Epidermal melanocyte (primary cell): ENCODE data around the gene NUDC.
"Not testable (repeated sequence)": the region's sequence is repeated elsewhere in the genome, so short reads cannot be mapped to it uniquely, and the experiment has no call there.

Source experiments
- DNase-seq: peaks from one replicate; pipeline ENCODE4 v3.0.0; 2011; ENCODE audit warnings: low spot score; ENCODE audit not compliant: insufficient read length

NUDC gene

DNA sequence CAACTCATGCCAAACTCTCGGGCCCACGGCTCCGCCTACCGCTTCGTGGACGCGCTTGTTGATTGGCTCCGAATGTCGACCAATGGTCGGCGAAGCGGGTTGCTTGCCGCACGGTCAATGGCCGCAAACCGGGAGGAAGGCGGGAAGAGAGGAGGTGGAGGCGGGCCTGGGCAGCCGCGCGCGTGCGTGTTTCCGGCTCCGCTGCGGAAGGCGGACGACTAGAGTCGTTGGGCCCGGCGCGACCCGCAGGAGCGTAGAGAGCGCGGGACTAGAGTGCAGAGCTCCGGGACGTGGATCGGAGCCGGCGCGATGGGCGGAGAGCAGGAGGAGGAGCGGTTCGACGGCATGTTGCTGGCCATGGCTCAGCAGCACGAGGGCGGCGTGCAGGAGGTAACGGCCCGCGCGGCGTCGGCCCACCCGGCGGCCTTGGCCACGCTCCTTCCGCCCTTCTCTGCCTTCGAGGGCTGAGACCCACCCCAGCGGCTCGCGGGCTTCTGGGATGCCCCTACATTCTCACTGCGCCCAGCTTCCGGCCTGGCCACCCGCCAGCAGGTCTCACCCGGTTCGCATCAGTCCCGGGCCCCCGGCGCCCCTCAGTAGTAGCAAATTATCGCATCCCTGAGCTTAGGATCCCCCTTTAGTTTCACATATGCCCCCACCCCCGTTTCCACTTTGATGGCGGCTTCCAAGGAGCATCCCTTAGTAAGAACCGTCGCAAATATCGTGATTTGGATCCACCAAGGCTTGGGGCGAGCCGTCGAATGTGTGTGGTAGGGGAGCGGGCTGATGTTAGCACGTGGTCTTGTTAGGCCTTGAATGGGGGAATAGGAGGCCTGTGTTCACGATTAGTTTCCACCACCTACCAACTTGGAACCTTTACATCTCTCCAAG is at the start of gene NUDC:
Gene NUDC (plus strand): TSS at position 204 of the 891 bp plus-strand sequence. CDS start 106 bp downstream, at position 310.
- DNase-seq: peak; percentile 95

DNA sequence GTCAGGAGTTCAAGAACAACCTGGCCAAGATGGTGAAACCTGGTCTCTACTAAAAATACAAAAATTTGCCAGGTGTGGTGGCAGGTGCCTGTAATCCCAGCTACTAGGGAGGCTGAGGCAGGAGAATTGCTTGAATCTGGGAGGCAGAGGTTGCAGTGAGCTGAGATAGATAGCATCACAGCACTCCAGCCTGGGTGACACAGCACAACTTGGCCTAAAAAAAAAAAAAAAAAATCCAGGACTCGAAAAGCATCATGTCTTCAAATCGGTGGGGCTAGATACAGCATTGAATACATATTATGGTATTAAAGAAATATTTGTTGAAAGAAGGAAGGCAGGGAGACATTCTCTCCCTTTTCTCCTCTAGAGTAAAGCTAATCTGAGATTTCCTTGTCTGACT is 48.4 kb upstream of the NUDC start:
- not testable (repeated sequence) for DNase-seq

DNA sequence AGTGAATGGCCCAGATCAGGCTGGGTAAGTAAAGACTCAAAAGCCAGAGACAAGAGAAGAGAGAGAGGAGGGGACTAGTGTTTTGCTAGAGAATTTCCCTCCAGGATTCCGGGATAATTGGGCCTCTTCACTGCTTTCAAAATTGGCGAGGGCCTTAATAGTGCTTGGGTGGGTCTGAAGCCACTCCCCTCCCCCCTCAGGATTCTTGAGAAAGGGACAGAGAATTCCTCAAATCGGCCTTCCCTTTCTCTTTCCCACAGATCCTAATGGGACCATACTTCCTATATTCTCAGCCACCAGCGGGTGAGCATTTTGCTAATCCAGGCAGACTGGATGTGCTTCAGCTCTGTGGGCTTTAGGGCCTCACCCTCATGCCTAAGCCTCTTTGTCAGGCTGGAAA is 46.6 kb upstream of the NUDC start:
- DNase-seq: no peak

DNA sequence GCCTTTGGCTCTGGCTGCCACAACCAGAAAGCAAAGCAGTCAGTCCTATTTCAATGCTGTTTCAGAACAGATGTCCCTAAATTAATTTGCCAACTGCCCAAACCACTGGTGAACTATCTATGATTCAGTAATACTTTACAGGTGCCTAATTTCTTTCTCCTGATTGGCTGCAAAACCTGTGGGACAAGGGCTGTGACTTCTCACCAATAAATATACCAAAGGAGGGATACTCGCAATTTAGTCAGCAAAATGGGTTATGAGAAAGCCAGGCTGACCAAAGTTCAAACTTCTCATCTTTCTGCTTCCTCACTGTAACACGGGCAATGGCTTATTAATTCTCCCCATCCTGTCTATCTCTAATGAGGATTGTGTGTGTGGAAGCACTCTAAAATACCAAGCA is 44.2 kb upstream of the NUDC start:
- DNase-seq: no peak

DNA sequence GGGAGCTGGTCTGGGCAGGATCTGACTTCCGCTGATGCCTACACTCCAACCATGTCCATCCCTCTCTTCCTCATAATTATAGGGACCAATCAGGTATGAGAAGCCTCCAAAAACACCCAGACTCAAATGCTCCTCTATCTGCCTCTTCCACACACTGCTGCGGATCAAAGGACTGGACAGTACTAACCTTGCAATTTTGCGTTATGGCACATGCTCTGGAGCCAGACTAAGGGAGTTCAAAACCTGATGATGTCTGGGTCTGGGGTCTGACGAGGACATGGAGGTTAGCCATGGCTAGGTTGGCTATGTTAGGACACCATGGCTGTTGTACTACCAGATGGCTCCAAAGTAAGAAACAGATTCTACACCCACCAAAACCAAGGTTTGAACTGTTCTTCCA is 41.8 kb upstream of the NUDC start:
- no peak for DNase-seq

DNA sequence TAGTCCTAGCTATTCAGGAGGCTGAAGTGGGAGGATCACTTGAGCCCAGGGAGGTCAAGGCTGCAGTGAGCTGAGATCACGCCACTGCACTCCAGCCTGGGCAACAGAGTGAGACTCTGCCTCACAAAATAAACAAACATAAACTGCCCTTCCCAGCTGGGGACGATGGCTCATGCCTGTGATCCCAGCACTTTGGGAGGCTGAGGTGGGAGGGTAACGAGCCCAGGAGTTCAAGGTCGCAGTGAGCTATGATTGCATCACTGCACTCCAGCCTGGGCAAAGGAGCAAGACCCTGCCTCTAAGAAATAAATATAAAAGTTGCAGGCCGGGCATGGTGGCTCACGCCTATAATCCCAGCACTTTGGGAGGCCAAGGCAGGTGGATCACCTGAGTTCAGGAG is 39.9 kb upstream of the NUDC start:
- not testable (repeated sequence) for DNase-seq

DNA sequence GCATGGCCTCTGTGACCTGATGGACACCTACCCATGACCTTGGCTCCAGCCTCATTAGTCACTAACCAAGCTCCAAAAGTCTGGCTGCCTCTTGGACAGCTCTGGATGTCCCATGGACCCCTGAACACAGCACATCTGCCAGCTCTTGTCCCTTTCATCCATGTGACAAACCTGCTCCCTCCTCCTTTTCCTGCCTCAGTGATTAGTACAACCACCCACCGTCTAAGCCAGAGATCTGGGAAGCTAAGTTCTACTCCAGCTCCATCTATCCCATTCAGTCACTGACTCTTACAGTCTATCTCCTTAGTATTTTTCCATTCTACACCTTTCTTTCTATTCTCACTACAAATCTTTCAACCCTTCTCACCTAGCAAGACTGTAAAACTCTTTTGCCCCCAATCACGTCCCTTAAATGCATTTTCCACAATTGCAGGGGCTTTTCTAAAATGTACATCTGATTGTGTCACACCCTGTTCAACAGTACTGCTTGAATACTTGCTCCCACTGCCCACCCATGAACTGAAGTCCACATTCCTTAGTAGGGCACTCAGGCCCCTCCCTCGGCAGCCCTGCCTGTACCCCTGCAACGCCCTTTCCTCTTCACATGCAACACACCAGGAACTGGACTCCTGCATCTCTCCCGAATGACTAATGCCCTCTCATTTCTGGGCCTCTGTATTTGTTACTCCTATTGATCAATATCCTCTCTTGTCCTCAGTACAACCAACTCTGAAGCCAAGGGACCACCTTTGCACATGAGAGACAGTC is 38.7 kb upstream of the NUDC start:
- DNase-seq: no peak

DNA sequence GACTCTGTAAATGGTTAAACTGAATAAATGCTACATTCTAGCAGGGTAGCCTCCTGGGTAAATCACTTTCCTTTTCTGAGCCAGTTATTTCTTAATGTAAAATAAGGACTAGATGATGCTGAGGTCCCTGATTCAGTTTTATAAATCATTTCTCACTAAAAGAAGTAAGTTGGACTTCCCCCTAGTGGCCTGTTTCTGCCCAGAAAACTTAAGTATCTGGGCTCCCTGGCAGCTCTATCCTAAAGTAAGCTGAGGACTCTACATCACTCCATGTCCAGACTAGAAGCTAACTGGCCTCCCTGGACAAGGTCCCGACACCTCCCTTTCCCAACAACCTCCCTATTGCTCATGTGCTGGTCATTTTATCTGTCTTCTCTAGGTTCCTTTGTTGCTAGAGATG is 34.4 kb upstream of the NUDC start:
- DNase-seq: no peak

DNA sequence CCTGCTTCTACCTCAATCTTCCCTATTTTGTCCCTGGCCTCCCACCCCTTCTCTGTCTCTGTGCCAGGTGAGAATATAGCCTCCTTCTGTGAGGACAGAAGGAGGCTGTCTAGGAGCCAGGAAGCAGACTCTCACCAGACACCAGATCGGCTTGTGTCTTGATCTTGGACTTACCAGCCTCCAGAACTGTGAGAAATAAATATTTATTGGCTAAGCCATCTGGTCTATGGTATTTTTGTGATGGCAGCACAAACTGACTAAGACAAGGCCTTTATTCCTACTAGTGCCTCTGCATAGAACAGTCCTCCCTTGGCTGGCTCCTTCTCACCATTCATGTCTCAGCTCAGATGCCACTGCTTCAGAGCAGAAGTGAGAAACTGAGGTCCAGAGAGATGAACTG is 33.3 kb upstream of the NUDC start:
- DNase-seq: no peak

DNA sequence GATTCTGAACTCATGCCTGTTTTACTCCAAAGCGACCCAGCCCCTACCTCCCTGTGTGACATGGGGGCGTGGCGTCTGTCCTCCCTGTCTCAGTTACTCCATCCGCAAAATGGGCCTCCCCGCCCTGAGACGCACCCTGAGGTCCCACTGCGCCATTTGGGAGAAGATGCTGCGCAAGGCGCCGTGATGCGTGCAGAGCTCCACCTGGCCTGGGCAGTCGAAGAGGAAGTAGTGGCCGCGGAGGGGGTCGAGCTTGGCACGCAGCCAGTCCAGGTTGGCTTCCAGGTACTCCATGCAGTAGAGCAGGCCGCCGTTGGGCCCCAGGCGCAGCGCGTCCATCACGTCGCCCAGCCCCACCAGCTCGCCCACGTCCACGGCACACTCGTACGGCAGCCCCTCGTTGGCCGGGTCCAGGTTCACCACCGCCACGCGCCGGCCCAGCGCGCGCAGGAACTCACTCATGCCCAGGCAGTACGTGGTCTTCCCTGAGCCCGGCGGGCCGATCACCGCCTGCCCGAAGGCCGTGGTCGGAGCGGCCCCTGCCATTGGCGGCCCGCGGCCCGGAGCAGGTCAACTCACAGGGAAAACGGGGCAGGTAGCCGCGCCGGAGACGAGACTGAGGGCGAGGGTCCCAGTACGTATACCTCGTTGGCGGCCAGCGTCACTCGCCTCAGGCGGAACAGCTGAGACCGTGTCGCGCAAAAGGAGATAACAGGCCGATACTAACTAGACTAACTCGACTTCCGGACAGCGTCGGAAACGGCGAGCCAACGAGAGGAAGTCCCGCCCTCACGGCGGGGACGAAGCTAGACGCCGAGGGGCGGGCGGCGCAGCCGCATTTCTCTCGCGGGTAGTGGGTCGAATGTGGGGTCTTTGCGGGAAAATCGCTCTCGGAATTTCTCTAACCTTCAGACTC is 31.7 kb upstream of the NUDC start, which contains the start of gene GPN2:
Gene GPN2 (minus strand): TSS at position 733 of the 916 bp plus-strand sequence. CDS start 187 bp downstream, at position 546.
- peak; percentile 83 for DNase-seq

DNA sequence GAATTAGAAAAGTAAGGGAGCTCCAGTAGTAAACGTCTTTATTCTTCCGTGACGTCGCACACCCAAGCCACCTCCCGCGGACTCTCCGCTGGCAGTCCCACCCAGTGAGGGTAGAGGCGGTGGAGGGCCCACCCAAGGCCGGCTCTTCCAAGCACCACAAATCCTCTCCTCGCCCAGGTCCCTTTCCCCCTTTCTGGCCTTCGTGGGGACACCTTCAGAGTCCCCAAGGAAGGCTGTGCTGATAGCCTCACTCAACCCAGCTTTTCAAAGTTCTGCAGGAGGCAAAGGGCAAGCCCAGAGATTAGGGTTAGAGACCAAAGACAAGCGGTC is 31.1 kb upstream of the NUDC start:
- DNase-seq: no peak

DNA sequence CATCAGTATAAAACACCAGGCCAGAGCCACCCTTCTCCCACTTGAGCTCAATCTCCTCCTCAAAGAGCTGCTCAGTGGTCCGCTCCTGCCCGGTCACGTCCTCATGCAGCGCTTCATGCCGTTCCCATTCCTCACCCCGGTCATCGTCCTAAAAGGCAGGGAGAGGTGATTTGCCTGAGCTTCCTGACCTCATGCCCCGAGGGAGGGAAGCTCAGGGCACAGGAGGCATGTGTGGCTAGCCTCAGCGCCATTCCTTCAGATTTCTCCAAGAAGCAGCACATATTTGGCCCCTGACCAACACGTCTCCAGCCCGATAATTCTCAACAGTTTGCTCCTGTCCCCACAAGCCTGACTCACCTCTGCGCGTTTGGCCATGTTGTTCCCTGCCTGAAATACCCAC is 27.3 kb upstream of the NUDC start:
- DNase-seq: no peak

DNA sequence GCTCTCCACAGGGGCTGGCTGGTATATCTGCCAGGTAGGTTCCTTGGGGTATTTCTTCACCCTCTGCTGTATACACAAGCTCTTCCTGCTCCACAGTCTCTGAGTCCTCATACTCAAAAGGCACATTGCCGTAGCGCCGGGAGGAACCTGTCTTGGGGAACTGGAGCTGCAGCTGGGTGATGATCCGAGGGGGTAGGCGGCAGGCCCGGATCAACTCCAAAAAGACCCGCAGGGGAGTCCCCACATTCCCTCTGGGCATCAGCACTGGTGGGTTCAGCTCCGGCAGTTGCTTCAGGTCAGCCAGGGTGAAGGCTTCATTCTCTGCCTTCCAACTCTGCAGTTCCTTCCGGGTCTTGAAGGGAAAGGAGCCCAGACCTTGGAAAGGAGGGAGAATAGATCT is 24.2 kb upstream of the NUDC start:
- no peak for DNase-seq

DNA sequence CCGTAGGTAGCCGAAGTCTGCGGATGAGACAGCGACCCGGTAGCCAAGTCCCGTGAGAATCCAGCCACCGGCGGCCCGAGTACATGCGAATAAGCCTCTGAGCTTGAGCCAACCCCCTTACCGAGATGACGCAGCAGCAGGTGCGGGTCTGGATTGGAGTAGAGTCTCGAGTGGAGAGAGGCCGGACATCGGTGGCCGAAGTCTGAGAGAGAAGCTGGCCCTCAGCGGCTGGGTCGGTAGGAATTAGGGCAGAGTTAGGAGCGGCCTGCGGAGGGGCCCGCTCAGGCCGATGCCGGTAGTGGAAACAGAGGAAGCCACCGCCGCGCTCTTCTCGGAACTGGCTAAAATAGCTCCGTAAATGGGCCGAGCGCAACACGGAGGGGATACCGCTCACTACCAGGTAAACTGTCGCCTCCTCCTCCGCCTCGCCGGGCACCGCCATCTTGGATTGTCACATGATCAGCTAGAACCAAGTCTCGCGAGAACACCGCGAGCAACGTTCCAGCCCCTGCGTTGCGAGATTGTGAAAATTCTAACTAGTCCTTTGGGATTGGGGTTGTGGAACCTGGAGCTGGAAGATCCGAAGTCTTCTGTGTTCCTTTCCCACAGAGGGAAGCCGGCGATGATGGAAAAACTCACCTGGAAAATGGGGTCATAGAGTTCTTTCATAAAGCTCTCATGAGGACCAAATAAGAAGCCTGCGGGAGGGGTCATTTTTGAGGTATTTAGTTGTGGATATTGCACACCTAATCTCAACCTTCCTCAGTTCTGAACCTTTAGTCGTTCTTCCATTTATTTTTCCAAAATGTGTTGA is 21.3 kb upstream of the NUDC start, which contains the start of gene GPATCH3:
Gene GPATCH3 (minus strand): TSS at position 467 of the 814 bp plus-strand sequence. CDS start 25 bp downstream, at position 442.
- peak; percentile 95 for DNase-seq

DNA sequence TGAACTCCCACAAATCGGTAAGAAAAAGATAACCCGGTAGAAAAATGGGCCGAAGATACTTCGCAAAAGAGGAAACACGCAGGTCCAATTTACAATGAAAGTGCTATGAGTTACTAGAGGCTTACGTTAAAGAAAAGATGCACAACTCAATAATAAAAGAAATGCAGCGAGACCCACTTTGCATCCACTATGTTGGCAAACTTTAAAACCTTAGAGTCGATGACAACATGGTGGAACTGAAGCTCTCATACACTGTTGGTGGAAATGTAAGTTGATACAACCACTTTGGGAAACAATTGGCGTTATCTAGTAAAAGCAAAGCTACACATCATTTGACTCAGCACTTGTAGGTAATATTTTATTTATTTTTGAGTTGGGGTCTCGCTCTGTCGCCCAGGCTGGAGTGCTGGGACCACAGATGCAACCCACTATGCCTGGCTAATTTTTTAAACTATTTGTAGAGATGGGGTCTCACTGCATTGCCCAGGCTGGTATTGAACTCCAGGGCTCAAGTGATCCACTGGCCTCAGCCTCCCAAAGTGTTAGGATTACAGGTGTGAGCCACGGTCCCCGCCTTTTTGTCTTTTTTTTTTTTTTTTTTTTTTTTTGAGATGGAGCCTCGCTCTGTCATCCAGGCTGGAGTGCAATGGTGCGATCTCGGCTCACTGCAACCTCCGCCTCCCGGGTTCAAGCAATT is 20.6 kb upstream of the NUDC start:
- DNase-seq: no peak

DNA sequence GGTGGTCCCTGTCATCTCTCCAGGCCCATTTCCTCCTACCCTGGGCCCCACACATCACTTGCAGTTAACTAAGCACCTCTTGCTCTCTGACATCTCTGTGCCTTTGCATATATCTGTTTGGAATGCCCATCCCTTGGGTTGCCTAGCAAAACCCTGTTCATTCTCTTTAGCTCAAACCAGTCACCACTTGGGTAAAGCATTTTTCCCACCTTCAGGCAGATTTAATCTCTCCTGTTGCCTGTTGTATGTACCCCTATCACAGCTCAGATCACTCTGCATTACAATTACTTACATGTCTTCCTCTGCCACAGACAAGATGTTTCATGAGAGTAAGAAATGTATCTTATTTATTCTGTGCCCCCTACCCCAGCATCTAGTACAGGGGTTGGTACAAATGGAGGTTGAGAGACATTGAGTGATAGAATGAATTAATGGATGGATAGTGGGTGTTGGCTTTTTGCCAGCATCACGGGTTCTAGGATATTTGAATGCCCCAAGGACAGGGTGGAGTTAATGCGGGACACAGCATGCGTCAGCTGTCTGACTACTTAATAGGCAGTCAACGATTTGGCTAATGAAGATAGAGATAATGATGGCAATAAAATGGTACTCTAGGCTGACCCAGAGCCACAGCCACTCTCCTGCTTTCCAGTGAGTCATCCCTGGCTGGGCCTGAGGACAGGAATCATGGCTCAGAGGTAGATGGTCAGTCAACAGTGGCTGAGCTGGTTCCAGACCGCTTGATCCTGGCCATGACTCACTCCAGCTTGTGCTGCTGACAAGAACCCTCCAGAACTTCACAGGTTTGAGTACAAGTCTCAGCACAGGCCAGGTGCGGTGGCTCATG is 14.2 kb upstream of the NUDC start:
- peak; percentile 20 for DNase-seq

DNA sequence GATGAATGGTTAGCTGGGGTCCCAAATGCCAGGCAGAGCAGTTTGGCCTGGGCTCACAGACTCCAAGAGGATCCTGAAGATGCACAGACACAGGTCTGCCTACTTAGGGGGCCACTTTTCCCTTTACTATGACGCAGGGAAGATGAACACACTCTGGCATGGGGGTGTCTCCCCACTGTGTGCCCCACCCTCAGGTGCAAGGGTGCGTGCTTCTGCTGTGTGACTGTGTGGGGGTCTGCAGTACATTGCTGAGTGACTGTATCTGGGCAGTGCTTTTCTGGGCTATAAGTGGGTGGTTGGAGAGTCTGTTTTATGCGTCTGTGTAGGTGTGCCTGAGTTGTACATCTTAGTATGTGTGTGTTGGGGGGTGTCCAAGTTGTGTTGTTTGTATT is 11.6 kb upstream of the NUDC start:
- DNase-seq: no peak

DNA sequence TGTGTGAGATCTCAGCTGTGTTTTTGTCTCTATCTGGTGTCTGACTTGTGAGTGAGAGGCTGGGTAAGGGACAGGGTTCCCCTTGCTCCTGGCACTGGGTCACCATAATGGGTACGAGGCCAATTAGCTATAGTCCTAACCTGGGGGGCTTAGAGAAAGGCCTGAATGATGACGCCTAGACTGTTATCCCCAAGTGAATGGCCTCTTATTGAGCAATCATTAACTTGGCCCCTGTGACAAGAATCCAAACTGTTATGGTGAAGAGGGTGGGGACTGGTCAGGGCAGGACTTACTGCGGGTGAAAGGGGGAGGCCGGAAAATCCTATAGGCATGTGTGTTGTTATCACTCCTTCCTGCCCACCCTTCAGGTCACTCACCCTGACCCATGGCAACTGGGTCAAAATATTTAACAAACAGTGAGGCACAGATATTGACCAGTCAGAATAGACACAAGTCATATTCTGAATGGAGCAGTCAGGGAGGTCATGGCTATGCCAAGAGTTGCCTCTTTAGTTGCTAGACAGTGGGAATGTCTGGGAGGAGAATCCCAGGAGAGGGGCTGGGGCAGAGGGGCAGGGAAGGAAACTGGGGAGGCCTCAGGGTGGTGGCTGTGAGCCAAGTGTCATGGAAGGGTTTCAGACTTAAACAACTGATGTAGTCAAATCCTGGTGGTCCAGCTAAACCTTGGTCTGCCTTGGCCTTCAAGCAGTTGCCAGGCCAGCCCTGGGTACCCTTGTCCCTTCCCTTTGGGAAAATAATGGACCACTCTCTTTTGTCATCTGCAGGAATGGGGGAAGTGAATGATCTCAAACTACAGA is 11.0 kb upstream of the NUDC start:
- DNase-seq: no peak
